Measurements from ENCODE around the gene TGFBR2.

The TGFBR2 gene

DNA sequence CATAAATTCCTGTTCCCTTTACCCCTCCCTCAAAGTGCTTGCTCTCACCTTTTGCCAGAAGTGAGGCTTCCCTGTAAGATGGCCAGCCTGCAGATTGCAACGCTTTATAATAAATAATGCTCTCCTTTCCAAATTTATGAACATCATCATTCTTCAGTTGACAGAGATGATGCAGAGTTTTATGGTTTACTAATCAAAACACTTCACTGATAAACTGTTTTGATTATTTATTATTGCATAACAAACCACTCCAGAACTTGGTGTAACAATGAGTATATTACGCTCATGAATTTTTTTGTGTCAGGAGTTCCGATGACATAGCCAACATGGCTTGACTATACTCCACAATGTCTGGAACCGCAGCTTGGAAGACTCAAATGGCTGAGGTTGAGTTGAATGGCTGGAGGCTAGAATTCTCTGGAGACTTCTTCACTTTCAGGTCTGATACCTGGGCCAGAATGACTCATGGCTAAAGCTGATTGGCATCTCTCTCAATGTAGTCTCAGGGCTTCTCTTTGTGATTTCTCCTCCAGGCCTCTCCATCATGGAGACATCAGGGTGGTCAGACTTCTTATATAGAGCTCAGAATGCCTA is 27.3 kb upstream of the TGFBR2 start:
- no peak overlapping the region for H3K4me3 ChIP-seq (ENCODE audit: low read depth, low read length)
- no peak for TF ChIP-seq CTCF (IDR thresholded peaks at IDR 0.05; ENCODE audit: borderline replicate concordance, insufficient read depth, low read depth, low read length)

- H3K4me3 ChIP-seq (ENCODE audit: low read depth, low read length), result no peak overlapping the region
- TF ChIP-seq CTCF (IDR thresholded peaks at IDR 0.05; ENCODE audit: borderline replicate concordance, insufficient read depth, low read depth, low read length), result no peak
Measured at GRCh38 chr3:30581067-30581585, 25.3 kb upstream of the TGFBR2 start.

DNA sequence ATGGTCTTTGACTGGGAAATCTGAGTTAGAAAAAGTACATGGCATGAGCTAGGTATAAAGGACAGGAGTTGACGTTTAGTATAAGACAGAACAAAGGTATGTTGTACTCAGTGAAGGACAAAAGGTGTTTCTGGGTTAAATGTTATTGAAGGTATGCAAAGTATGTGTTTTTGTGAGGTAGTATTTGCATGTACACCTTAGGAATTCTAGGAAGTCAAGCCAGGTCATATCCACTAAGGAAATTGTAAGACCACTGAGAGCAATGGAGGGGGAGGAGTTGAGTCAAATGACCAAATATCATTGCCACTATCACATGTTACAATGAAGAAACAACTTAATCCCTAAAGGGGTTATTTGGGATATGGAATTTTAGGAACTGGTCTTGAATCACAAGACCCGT is 24.4 kb upstream of the TGFBR2 start:
- TF ChIP-seq CTCF (IDR thresholded peaks at IDR 0.05; ENCODE audit: borderline replicate concordance, insufficient read depth, low read depth, low read length), result no peak
- H3K4me3 ChIP-seq (ENCODE audit: low read depth, low read length), result no peak overlapping the region

- no peak for TF ChIP-seq CTCF (IDR thresholded peaks at IDR 0.05; ENCODE audit: borderline replicate concordance, insufficient read depth, low read depth, low read length)
- no peak overlapping the region for H3K4me3 ChIP-seq (ENCODE audit: low read depth, low read length)
Measured at GRCh38 chr3:30583973-30584372, 22.4 kb upstream of the TGFBR2 start.

DNA sequence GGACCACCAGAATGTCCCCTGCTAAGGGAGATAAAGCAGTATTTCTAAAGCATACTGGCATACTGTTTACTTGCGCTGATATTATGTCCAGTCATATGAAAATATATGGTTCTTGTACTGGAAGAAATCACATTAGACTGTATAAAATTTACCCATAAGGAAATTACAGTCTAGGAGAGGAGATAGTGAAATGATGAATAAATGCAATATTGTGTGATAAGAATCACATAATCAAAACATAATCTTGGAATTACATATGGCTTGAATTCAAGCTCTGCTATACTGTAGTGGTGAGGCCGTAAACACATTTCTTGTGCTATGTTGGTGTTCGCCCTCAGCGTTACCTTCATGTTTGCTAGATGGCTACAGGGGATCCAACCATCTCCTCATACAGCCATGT is 20.7 kb upstream of the TGFBR2 start:
- no peak for TF ChIP-seq CTCF (IDR thresholded peaks at IDR 0.05; ENCODE audit: borderline replicate concordance, insufficient read depth, low read depth, low read length)
- H3K4me3 ChIP-seq (ENCODE audit: low read depth, low read length), result no peak overlapping the region

- H3K4me3 ChIP-seq (ENCODE audit: low read depth, low read length), result no peak overlapping the region
- TF ChIP-seq CTCF (IDR thresholded peaks at IDR 0.05; ENCODE audit: borderline replicate concordance, insufficient read depth, low read depth, low read length), result no peak
Measured at GRCh38 chr3:30586096-30586805, 20.1 kb upstream of the TGFBR2 start.
